HG03571 (cell line): ENCODE measurements around the gene SLC12A6.
A peak's percentile ranks its signal among the peaks of the same experiment; 100 is the strongest.

Experiments
- ATAC-seq: cut with Tn5 transposase; IDR thresholded peaks from one replicate; pipeline ENCODE4 v1.9.1; 2021; ENCODE audit not compliant: unreplicated experiment

SLC12A6 gene

GRCh38 chr15:34266751-34267150 is 70.8 kb downstream of the SLC12A6 start:
- no peak for ATAC-seq

- no peak for ATAC-seq
Measured at GRCh38 chr15:34264076-34264475, 73.5 kb downstream of the SLC12A6 start.

- no peak for ATAC-seq
Measured at GRCh38 chr15:34262362-34262761, 75.2 kb downstream of the SLC12A6 start.

- no peak for ATAC-seq
Measured at GRCh38 chr15:34259566-34259965, 78.0 kb downstream of the SLC12A6 start.

GRCh38 chr15:34258151-34258550 is 79.4 kb downstream of the SLC12A6 start:
- ATAC-seq, result no peak

GRCh38 chr15:34252545-34252944 is 85.0 kb downstream of the SLC12A6 start:
- ATAC-seq, result no peak

- ATAC-seq, result no peak
Measured at GRCh38 chr15:34248190-34248589, 89.4 kb downstream of the SLC12A6 start.

GRCh38 chr15:34246276-34246976 is 91.2 kb downstream of the SLC12A6 start:
- ATAC-seq, result no peak

- no peak for ATAC-seq
Measured at GRCh38 chr15:34243226-34243625, 94.4 kb downstream of the SLC12A6 start.

GRCh38 chr15:34242331-34242710 is 95.3 kb downstream of the SLC12A6 start:
- no peak for ATAC-seq

GRCh38 chr15:34241376-34242330 is 95.9 kb downstream of the SLC12A6 start:
- ATAC-seq, result peak; percentile 68

GRCh38 chr15:34240537-34240936 is 97.0 kb downstream of the SLC12A6 start:
- ATAC-seq, result no peak

GRCh38 chr15:34239151-34239808 is 98.3 kb downstream of the SLC12A6 start:
- ATAC-seq, result no peak

GRCh38 chr15:34233614-34234013 is 104.0 kb downstream of the SLC12A6 start:
- no peak for ATAC-seq

- ATAC-seq, result no peak
Measured at GRCh38 chr15:34223904-34224596, 113.5 kb downstream of the SLC12A6 start.

GRCh38 chr15:34217587-34218225 is 119.9 kb downstream of the SLC12A6 start:
- no peak for ATAC-seq

GRCh38 chr15:34216527-34217270 is 120.9 kb downstream of the SLC12A6 start:
- ATAC-seq, result no peak

GRCh38 chr15:34214135-34214534 is 123.4 kb downstream of the SLC12A6 start:
- ATAC-seq, result no peak

GRCh38 chr15:34213690-34214089 is 123.9 kb downstream of the SLC12A6 start:
- no peak for ATAC-seq
